HepG2 (cell line): Measurements from ENCODE around the gene VPS52. TPM values are rescaled to one million over a fixed set of nuclear protein-coding genes. Genes with fewer than 3 reads are reported as not detected.

ENCODE experiments used
- CBX5 ChIP-seq: sonication (generic); formaldehyde crosslinking; IDR thresholded peaks from 2 replicates; pipeline ENCODE4 v1.4.0; 2020; ENCODE audit warnings: missing genetic modification reagents, borderline replicate concordance
- ETV6 ChIP-seq: sonication (generic); formaldehyde crosslinking; conservative IDR thresholded peaks from 2 replicates; pipeline ENCODE4 v1.4.0; 2020; ENCODE audit warnings: missing genetic modification reagents
- EZH2 ChIP-seq: conservative IDR thresholded peaks from 2 replicates; pipeline ENCODE4 v1.6.1; 2012; ENCODE audit warnings: mild to moderate bottlenecking, low read depth, low read length, moderate library complexity
- HNRNPL ChIP-seq: fragments of 200-400 bp; formaldehyde crosslinking; IDR thresholded peaks from 2 replicates; pipeline ENCODE4 v1.6.1; 2017; ENCODE audit warnings: mild to moderate bottlenecking, low read depth, low read length
- IRF2 ChIP-seq: IDR thresholded peaks from 2 replicates; pipeline ENCODE4 v1.6.1; 2018; ENCODE audit warnings: missing genetic modification reagents, missing compliant biosample characterization
- NFE2L1 ChIP-seq: sonication (generic); formaldehyde crosslinking; IDR thresholded peaks from 2 replicates; pipeline ENCODE4 v1.4.0; 2020; ENCODE audit warnings: missing genetic modification reagents, mild to moderate bottlenecking, borderline replicate concordance
- NR2F1 ChIP-seq, 2 experiments: fragments of 450-650 bp in 1 of 2; formaldehyde crosslinking in 1 of 2; IDR thresholded peaks; 2 replicates each; pipeline versions ENCODE4 v1.5.0 to v1.6.1; 2016 to 2020; ENCODE audit warnings: mild to moderate bottlenecking in 1 of 2, missing compliant biosample characterization in 1 of 2, missing genetic modification reagents in 1 of 2, moderate library complexity in 1 of 2
- PCBP2 ChIP-seq: fragments of 200-400 bp; formaldehyde crosslinking; optimal IDR thresholded peaks from 2 replicates; pipeline ENCODE3; 2018; ENCODE audit warnings: low read length, low read depth; ENCODE audit not compliant: poor library complexity, severe bottlenecking
- PRPF4 ChIP-seq: fragments of 200-400 bp; formaldehyde crosslinking; IDR thresholded peaks from 2 replicates; pipeline ENCODE4 v1.6.1; 2016; ENCODE audit warnings: low read length, low read depth; ENCODE audit not compliant: poor library complexity, severe bottlenecking
- SIN3A ChIP-seq: IDR thresholded peaks from 2 replicates; pipeline ENCODE4 v1.6.1; 2011; ENCODE audit warnings: low read depth, mild to moderate bottlenecking, control low read depth, low read length, borderline replicate concordance
- SMAD1 ChIP-seq: sonication (generic); formaldehyde crosslinking; IDR thresholded peaks from 2 replicates; pipeline ENCODE4 v1.4.0; 2020; ENCODE audit warnings: missing genetic modification reagents, low read depth, mild to moderate bottlenecking, borderline replicate concordance
- THAP11 ChIP-seq: IDR thresholded peaks from 2 replicates; pipeline ENCODE4 v1.6.1; 2016; ENCODE audit warnings: missing biosample characterization, missing genetic modification reagents
- YY1 ChIP-seq: IDR thresholded peaks from 2 replicates; pipeline ENCODE4 v1.6.1; 2011; ENCODE audit warnings: low read length, low read depth, moderate library complexity, mild to moderate bottlenecking; ENCODE audit not compliant: insufficient read depth, insufficient replicate concordance
- ZBTB38 ChIP-seq: sonication (generic); formaldehyde crosslinking; IDR thresholded peaks from 2 replicates; pipeline ENCODE4 v1.5.1; 2020; ENCODE audit warnings: mild to moderate bottlenecking, missing genetic modification reagents
- ZFY ChIP-seq: sonication (generic); formaldehyde crosslinking; IDR thresholded peaks from 2 replicates; pipeline ENCODE4 v1.4.0; 2020; ENCODE audit warnings: missing genetic modification reagents
- ZNF253 ChIP-seq: sonication (generic); formaldehyde crosslinking; IDR thresholded peaks from 2 replicates; pipeline ENCODE4 v1.8.0; 2022; ENCODE audit warnings: mild to moderate bottlenecking, missing genetic modification reagents, borderline replicate concordance
- ZNF619 ChIP-seq: sonication (generic); formaldehyde crosslinking; IDR thresholded peaks from 2 replicates; pipeline ENCODE4 v1.4.0; 2020; ENCODE audit warnings: mild to moderate bottlenecking, missing genetic modification reagents
- ZNF629 ChIP-seq: sonication (generic); formaldehyde crosslinking; conservative IDR thresholded peaks from 2 replicates; pipeline ENCODE4 v1.5.0; 2020; ENCODE audit warnings: missing genetic modification reagents
- ZNF652 ChIP-seq: IDR thresholded peaks from 2 replicates; pipeline ENCODE4 v1.6.1; 2016; ENCODE audit warnings: low read depth, borderline replicate concordance
- polyA plus RNA-seq, 8 experiments: library from polyadenylated mRNA; depleted of rRNA in 3 of 8; stranded (reverse) in 7 of 8; unstranded in 1 of 8; fragments of >200 nt; fragmentation: Illumina TruSeq in 4 of 8; extraction: Trizol in 4 of 8; gene quantifications; 2 replicates each; pipeline versions ENCODE4 v1.2.1 to v1.2.3, GENCODE V29; 2011 to 2016; ENCODE audit warnings: low read depth in 4 of 8, missing spikeins in 1 of 8, mixed read lengths in 1 of 8; ENCODE audit not compliant: insufficient read depth in 1 of 8
- total RNA-seq, 5 experiments: library from RNA; depleted of rRNA; stranded (reverse); fragments of >200 nt; fragmentation: Illumina TruSeq; extraction: Trizol; gene quantifications; 2 replicates each; pipeline ENCODE4 v1.2.3, GENCODE V29; 2016; ENCODE audit warnings: low read depth in 1 of 5
- TF ChIP-seq, protein P1 (sequence below): sonication (generic); formaldehyde crosslinking; IDR thresholded peaks from 2 replicates; pipeline ENCODE4 v1.5.0; 2020; ENCODE audit warnings: mild to moderate bottlenecking, low read depth, missing genetic modification reagents, borderline replicate concordance
- TF ChIP-seq, protein P2 (sequence below): sonication (generic); formaldehyde crosslinking; conservative IDR thresholded peaks from 2 replicates; pipeline ENCODE4 v1.8.1; 2023; ENCODE audit warnings: missing genetic modification reagents
- TF ChIP-seq, protein P3 (sequence below): sonication (generic); formaldehyde crosslinking; IDR thresholded peaks from 2 replicates; pipeline ENCODE4 v1.9.0; 2022; ENCODE audit warnings: missing genetic modification reagents, mild to moderate bottlenecking, borderline replicate concordance
- TF ChIP-seq, protein P4 (sequence below): sonication (generic); formaldehyde crosslinking; IDR thresholded peaks from 2 replicates; pipeline ENCODE4; 2020; ENCODE audit warnings: missing genetic modification reagents, mild to moderate bottlenecking, borderline replicate concordance

VPS52 gene
- total and polyA plus RNA-seq, 2 of the 13 experiments (the other 11 are each of a cell fraction or from before 2014, with no cell fraction given): 48.9 to 85.5 TPM

DNA sequence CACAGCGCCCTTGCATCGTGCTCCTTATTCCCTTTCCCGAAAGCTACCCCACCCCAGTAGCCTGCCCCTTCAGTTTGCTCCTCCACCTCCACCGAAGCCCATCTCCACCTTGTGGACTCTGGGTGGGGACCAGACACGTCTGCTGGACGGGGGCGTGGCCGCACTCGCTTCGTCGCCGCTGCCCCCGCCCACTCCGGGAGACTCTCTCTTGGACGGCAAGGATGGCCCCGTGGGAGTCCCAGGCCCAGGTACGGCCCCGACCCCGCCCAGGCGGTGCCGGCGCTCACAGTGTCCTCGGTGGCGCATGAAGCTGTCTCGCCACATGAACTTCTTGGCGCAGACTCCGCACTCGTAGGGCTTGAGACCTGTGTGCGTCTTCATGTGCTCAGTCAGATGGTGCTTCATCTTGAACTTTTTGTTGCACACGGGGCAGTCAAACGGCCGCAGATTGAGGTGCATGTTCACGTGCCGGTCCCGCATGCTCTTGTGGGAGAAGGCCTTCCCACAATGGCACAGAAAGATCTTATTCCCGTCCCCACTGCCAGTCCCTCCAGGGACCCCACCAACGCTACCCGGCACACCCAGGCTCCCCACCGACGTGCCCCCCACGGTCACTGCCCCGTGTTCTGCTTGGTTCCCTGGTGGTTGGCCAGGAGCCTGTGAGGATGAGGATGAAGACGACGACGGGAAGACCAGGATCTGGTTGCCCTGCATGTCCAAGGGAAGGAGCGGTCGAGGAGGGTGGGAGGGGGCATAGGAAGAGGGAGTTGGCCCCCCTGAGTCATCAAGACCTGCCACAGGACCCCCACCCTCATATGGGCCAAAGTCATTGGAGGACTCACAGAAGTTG, 43.5 kb upstream of the VPS52 start (continued):
- TF ChIP-seq, protein P1, sequence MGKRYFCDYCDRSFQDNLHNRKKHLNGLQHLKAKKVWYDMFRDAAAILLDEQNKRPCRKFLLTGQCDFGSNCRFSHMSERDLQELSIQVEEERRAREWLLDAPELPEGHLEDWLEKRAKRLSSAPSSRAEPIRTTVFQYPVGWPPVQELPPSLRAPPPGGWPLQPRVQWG (CRISPR knock-in tag): no peak
- no peak for TF ChIP-seq YY1
- no peak for TF ChIP-seq SMAD1 (CRISPR knock-in tag)
- no peak for TF ChIP-seq PRPF4
- TF ChIP-seq, protein P2, sequence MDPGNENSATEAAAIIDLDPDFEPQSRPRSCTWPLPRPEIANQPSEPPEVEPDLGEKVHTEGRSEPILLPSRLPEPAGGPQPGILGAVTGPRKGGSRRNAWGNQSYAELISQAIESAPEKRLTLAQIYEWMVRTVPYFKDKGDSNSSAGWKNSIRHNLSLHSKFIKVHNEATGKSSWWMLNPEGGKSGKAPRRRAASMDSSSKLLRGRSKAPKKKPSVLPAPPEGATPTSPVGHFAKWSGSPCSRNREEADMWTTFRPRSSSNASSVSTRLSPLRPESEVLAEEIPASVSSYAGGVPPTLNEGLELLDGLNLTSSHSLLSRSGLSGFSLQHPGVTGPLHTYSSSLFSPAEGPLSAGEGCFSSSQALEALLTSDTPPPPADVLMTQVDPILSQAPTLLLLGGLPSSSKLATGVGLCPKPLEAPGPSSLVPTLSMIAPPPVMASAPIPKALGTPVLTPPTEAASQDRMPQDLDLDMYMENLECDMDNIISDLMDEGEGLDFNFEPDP (CRISPR knock-in tag): no peak
- TF ChIP-seq PCBP2: no peak
- no peak for TF ChIP-seq NFE2L1
- no peak for TF ChIP-seq HNRNPL
- TF ChIP-seq IRF2 (CRISPR knock-in tag): no peak
- no peak for TF ChIP-seq ZNF652 (CRISPR knock-in tag)
- TF ChIP-seq THAP11 (CRISPR knock-in tag): no peak
- no peak for TF ChIP-seq SIN3A
- TF ChIP-seq ETV6 (CRISPR knock-in tag): no peak
- no peak for TF ChIP-seq ZFY
- TF ChIP-seq ZNF253 (CRISPR knock-in tag): no peak
- TF ChIP-seq ZBTB38 (CRISPR knock-in tag): 0 out of 2 replicates have a peak, but pooled peaks have one; percentile 23
- TF ChIP-seq ZNF619 (CRISPR knock-in tag): no peak
- TF ChIP-seq NR2F1 (CRISPR knock-in tag; IDR thresholded peaks at IDR 0.05): no peak
- no peak for TF ChIP-seq EZH2
- TF ChIP-seq, protein P3, sequence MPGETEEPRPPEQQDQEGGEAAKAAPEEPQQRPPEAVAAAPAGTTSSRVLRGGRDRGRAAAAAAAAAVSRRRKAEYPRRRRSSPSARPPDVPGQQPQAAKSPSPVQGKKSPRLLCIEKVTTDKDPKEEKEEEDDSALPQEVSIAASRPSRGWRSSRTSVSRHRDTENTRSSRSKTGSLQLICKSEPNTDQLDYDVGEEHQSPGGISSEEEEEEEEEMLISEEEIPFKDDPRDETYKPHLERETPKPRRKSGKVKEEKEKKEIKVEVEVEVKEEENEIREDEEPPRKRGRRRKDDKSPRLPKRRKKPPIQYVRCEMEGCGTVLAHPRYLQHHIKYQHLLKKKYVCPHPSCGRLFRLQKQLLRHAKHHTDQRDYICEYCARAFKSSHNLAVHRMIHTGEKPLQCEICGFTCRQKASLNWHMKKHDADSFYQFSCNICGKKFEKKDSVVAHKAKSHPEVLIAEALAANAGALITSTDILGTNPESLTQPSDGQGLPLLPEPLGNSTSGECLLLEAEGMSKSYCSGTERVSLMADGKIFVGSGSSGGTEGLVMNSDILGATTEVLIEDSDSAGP: peak; percentile 57; the same call in 1 of the 2 replicates
- TF ChIP-seq CBX5: no peak
- TF ChIP-seq, protein P4, sequence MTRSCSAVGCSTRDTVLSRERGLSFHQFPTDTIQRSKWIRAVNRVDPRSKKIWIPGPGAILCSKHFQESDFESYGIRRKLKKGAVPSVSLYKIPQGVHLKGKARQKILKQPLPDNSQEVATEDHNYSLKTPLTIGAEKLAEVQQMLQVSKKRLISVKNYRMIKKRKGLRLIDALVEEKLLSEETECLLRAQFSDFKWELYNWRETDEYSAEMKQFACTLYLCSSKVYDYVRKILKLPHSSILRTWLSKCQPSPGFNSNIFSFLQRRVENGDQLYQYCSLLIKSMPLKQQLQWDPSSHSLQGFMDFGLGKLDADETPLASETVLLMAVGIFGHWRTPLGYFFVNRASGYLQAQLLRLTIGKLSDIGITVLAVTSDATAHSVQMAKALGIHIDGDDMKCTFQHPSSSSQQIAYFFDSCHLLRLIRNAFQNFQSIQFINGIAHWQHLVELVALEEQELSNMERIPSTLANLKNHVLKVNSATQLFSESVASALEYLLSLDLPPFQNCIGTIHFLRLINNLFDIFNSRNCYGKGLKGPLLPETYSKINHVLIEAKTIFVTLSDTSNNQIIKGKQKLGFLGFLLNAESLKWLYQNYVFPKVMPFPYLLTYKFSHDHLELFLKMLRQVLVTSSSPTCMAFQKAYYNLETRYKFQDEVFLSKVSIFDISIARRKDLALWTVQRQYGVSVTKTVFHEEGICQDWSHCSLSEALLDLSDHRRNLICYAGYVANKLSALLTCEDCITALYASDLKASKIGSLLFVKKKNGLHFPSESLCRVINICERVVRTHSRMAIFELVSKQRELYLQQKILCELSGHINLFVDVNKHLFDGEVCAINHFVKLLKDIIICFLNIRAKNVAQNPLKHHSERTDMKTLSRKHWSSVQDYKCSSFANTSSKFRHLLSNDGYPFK (CRISPR knock-in tag): peak; percentile 39; the same call in 1 of the 2 replicates
- TF ChIP-seq ZNF629 (CRISPR knock-in tag): no peak
